ENCODE measurements around the gene RBBP5.

GRCh38 chr1:205141236-205142101 is 19.7 kb upstream of the RBBP5 start:
- TF ChIP-seq, protein P1, sequence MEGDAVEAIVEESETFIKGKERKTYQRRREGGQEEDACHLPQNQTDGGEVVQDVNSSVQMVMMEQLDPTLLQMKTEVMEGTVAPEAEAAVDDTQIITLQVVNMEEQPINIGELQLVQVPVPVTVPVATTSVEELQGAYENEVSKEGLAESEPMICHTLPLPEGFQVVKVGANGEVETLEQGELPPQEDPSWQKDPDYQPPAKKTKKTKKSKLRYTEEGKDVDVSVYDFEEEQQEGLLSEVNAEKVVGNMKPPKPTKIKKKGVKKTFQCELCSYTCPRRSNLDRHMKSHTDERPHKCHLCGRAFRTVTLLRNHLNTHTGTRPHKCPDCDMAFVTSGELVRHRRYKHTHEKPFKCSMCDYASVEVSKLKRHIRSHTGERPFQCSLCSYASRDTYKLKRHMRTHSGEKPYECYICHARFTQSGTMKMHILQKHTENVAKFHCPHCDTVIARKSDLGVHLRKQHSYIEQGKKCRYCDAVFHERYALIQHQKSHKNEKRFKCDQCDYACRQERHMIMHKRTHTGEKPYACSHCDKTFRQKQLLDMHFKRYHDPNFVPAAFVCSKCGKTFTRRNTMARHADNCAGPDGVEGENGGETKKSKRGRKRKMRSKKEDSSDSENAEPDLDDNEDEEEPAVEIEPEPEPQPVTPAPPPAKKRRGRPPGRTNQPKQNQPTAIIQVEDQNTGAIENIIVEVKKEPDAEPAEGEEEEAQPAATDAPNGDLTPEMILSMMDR (IDR thresholded peaks at IDR 0.05): peak; percentile 78 to 89 (median 79)
- peak in 1 of 2 donors; percentile 24 for TF ChIP-seq POLR2AphosphoS5 (IDR thresholded peaks at IDR 0.05)
- no peak for TF ChIP-seq EP300 (IDR thresholded peaks at IDR 0.05)
- TF ChIP-seq POLR2A (IDR thresholded peaks at IDR 0.05; ENCODE audit: low read depth): no peak

All from esophagus muscularis mucosa (tissue), 4 donors.